Fibroblast of the aortic adventitia (primary cell): Measurements from ENCODE around the gene NDNF. TPM values are rescaled to one million over a fixed set of nuclear protein-coding genes. Genes with fewer than 3 reads are reported as not detected.

Source experiments
- DNase-seq: peaks from one replicate; pipeline ENCODE4 v3.0.0-alpha.2; 2010; ENCODE audit warnings: low read depth
- H3K4me3 ChIP-seq: 2 replicates; pipeline ENCODE4 v1.5.1; 2011; ENCODE audit warnings: low read depth, mild to moderate bottlenecking, control low read depth, low read length, moderate library complexity
- CTCF ChIP-seq: IDR thresholded peaks from 2 replicates; pipeline ENCODE4 v1.5.1; 2011; ENCODE audit warnings: mild to moderate bottlenecking, low read length, control low read depth, inconsistent platforms; ENCODE audit not compliant: insufficient read depth
- total RNA-seq: library from RNA; depleted of rRNA; stranded (reverse); fragments of >200 nt; gene quantifications from 2 replicates; pipeline ENCODE4 v1.2.3, GENCODE V29; 2012; ENCODE audit warnings: low replicate concordance

Gene NDNF
- total RNA-seq: 0.36 TPM in 1 of 2 replicates, not detected in the other

GRCh38 chr4:121072224-121073003 lies at the start of gene NDNF:
NDNF (minus strand) TSS chr4:121072535; CDS start chr4:121045837, 26,698 bp downstream.
- DNase-seq: peak; percentile 31
- no peak for TF ChIP-seq CTCF
- peak within 1 kb of the TSS; percentile 64 for H3K4me3 ChIP-seq

GRCh38 chr4:121119715-121120114 lies 47.4 kb upstream of the NDNF start:
- no peak overlapping the region for H3K4me3 ChIP-seq
- TF ChIP-seq CTCF: no peak
- no peak for DNase-seq

- no peak for TF ChIP-seq CTCF
- no peak for DNase-seq
- no peak overlapping the region for H3K4me3 ChIP-seq
Observed at GRCh38 chr4:121118344-121118743, 46.0 kb upstream of the NDNF start.

- DNase-seq: no peak
- no peak for TF ChIP-seq CTCF
- no peak overlapping the region for H3K4me3 ChIP-seq
Observed at GRCh38 chr4:121114756-121115155, 42.4 kb upstream of the NDNF start.

- H3K4me3 ChIP-seq: no peak overlapping the region
- no peak for DNase-seq
- TF ChIP-seq CTCF: peak; percentile 47
Observed at GRCh38 chr4:121112530-121112929, 40.2 kb upstream of the NDNF start.

GRCh38 chr4:121108557-121108956 lies 36.2 kb upstream of the NDNF start:
- no peak for TF ChIP-seq CTCF
- H3K4me3 ChIP-seq: no peak overlapping the region
- no peak for DNase-seq
